ENCODE measurements around the gene EIF3I.
A peak's percentile ranks its signal among the peaks of the same experiment; 100 is the strongest.

EIF3I gene

DNA sequence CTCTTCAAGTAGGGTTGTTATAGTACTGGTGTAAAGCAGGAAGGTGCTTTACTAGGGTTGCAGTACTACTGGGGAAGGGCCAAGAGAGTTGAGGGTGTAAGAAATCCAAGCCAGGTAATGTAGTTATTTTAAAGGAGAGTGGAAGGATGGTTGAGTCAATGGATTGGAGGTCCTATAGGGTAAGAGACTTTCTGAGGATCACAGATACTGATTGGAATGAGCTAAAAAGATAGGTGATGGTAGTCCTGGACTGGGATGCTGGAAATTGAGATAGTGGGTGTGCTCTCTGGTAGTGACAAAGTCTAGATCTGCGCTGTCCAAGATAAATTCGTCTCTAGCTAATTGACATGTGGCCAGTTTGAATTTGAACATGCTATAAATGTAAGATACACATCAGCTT is 35.7 kb upstream of the EIF3I start:
- Histone ChIP-seq H3K9me3 (ENCODE audit: control extremely low read depth in 1 of 5, control insufficient read depth in 4 of 5, insufficient read depth in 2 of 5, low read depth in 1 of 5, low read length in 4 of 5) (no peaks in the 10 kb centered on the region), H3K4me3 (ENCODE audit: control insufficient read depth in 1 of 7, extremely low read depth in 1 of 7, insufficient read depth in 4 of 7, low read depth in 2 of 7, low read length in 6 of 7) (no peak overlapping the region), H3K27ac (ENCODE audit: insufficient read depth in 1 of 2, low read depth in 1 of 2, low read length in 2 of 2, poor library complexity in 1 of 2, severe bottlenecking in 2 of 2) (no peak overlapping the region), H3K4me1 (ENCODE audit: control extremely low read depth in 1 of 4, control insufficient read depth in 4 of 4, insufficient read depth in 4 of 4, low read length in 3 of 4) (peaks cover 0 to 21% (median 11%) of the 10 kb centered on the region in 4 experiments), H3K27me3 (replicated peaks in 2 of 5; ENCODE audit: control insufficient read depth in 4 of 5, insufficient read depth in 5 of 5, low read length in 4 of 5) (no peaks in the 10 kb centered on the region), H3K36me3 (ENCODE audit: control insufficient read depth in 4 of 4, insufficient read depth in 4 of 4, low read length in 3 of 4) (peaks cover 21 to 82% (median 64%) of the 10 kb centered on the region in 4 experiments)
- CTCF ChIA-PET = interaction anchor here (2.5 kb wide), 1 partner anchor 10 kb away, joined by 9 read pairs; no protein-coding TSS in a partner anchor
- POLR2A ChIA-PET = no interaction called here
- WGBS (ENCODE audit: insufficient coverage) = 100% methylated on average over 1 of the region's 2 CpGs
- no peak for DNase-seq

DNA sequence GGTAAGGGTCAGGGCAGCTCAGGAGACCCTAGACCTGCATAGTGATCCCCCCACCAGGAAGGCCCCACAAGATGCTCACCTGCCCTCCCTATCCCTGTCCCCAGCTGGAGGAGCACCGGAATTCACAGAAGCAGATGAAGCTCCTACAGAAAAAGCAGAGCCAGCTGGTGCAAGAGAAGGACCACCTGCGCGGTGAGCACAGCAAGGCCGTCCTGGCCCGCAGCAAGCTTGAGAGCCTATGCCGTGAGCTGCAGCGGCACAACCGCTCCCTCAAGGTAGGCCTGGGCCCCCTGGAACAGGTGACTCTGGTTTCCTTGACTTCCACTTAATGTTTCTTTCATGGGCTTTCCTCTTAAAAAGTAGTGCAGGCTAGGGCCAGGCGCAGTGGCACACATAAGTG is 34.4 kb upstream of the EIF3I start:
- 97% methylated on average over 9 of the region's 9 CpGs for WGBS (ENCODE audit: insufficient coverage)
- peaks cover 0 to 15% (median 7%) of the 10 kb centered on the region in 4 experiments for H3K4me1 ChIP-seq (ENCODE audit: control extremely low read depth in 1 of 4, control insufficient read depth in 4 of 4, insufficient read depth in 4 of 4, low read length in 3 of 4)
- CTCF ChIA-PET = no interaction called here
- H3K27me3 ChIP-seq (replicated peaks in 2 of 5; ENCODE audit: control insufficient read depth in 4 of 5, insufficient read depth in 5 of 5, low read length in 4 of 5) = no peaks in the 10 kb centered on the region
- H3K27ac ChIP-seq (ENCODE audit: insufficient read depth in 1 of 2, low read depth in 1 of 2, low read length in 2 of 2, poor library complexity in 1 of 2, severe bottlenecking in 2 of 2) = no peak overlapping the region
- no peak overlapping the region for H3K4me3 ChIP-seq (ENCODE audit: control insufficient read depth in 1 of 7, extremely low read depth in 1 of 7, insufficient read depth in 4 of 7, low read depth in 2 of 7, low read length in 6 of 7)
- POLR2A ChIA-PET = interaction anchor here (0.8 kb wide), 1 partner anchor 13 kb away, joined by 3 read pairs; the partner anchor contains the start of gene CCDC28B
- H3K36me3 ChIP-seq (ENCODE audit: control insufficient read depth in 4 of 4, insufficient read depth in 4 of 4, low read length in 3 of 4) = peaks cover 25 to 85% (median 69%) of the 10 kb centered on the region in 4 experiments
- H3K9me3 ChIP-seq (ENCODE audit: control extremely low read depth in 1 of 5, control insufficient read depth in 4 of 5, insufficient read depth in 2 of 5, low read depth in 1 of 5, low read length in 4 of 5) = no peaks in the 10 kb centered on the region
- DNase-seq = no peak

DNA sequence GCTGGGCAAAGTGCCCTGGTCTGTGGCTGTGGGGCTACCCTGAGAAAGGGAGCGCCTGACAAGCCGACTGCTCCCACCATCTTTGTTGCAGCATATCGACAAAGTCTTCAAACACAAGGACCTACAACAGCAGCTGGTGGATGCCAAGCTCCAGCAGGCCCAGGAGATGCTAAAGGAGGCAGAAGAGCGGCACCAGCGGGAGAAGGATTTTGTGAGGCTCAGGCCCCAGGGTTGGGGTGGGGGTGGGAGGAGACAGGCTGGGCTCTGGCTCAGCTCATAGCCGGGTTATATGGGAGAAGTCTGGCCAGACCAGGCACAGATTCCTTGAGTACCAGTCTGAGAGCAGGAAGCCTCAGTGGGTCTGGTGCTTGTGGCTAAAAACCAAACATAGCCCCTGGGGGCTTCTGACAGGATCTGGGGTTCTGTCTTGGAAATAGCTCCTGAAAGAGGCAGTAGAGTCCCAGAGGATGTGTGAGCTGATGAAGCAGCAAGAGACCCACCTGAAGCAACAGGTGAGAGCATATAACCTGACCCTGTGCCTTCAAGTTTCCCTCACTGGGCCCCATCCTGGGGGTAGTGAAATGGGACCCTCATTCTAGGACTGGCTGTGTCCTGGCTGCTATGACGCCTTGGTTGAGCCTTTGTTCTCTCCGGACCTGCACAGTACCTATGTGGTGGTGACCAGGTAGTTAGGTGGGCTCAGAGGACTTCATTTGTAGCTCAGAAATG is 29.8 kb upstream of the EIF3I start:
- H3K36me3 ChIP-seq (ENCODE audit: control insufficient read depth in 4 of 4, insufficient read depth in 4 of 4, low read length in 3 of 4) = peaks cover 18 to 97% (median 87%) of the 10 kb centered on the region in 4 experiments
- 97% methylated on average over 7 of the region's 8 CpGs for WGBS (ENCODE audit: insufficient coverage)
- no peaks in the 10 kb centered on the region for H3K9me3 ChIP-seq (ENCODE audit: control extremely low read depth in 1 of 5, control insufficient read depth in 4 of 5, insufficient read depth in 2 of 5, low read depth in 1 of 5, low read length in 4 of 5)
- H3K4me3 ChIP-seq (ENCODE audit: control insufficient read depth in 1 of 7, extremely low read depth in 1 of 7, insufficient read depth in 4 of 7, low read depth in 2 of 7, low read length in 6 of 7) = no peak overlapping the region
- POLR2A ChIA-PET = interaction anchor here (0.6 to 0.8 kb wide), 2 partner anchors 8 to 25 kb away, joined by 3 read pairs; no protein-coding TSS in a partner anchor
- no peak for DNase-seq
- no peak overlapping the region for H3K27ac ChIP-seq (ENCODE audit: insufficient read depth in 1 of 2, low read depth in 1 of 2, low read length in 2 of 2, poor library complexity in 1 of 2, severe bottlenecking in 2 of 2)
- no peaks in the 10 kb centered on the region for H3K27me3 ChIP-seq (replicated peaks in 2 of 5; ENCODE audit: control insufficient read depth in 4 of 5, insufficient read depth in 5 of 5, low read length in 4 of 5)
- CTCF ChIA-PET = interaction anchor here (0.9 to 2.2 kb wide), 3 partner anchors 9 to 20 kb away, joined by 3 to 8 read pairs (median 4); partner anchors contain the start of gene CCDC28B
- peaks cover 0 to 16% (median 11%) of the 10 kb centered on the region in 4 experiments for H3K4me1 ChIP-seq (ENCODE audit: control extremely low read depth in 1 of 4, control insufficient read depth in 4 of 4, insufficient read depth in 4 of 4, low read length in 3 of 4)

DNA sequence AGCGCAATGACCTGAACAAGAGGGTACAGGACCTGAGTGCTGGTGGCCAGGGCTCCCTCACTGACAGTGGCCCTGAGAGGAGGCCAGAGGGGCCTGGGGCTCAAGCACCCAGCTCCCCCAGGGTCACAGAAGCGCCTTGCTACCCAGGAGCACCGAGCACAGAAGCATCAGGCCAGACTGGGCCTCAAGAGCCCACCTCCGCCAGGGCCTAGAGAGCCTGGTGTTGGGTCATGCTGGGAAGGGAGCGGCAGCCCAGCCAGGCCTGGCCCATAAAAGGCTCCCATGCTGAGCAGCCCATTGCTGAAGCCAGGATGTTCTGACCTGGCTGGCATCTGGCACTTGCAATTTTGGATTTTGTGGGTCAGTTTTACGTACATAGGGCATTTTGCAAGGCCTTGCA is 27.2 kb upstream of the EIF3I start:
- H3K4me3 ChIP-seq (ENCODE audit: control insufficient read depth in 1 of 7, extremely low read depth in 1 of 7, insufficient read depth in 4 of 7, low read depth in 2 of 7, low read length in 6 of 7) = no peak overlapping the region
- POLR2A ChIA-PET = no interaction called here
- CTCF ChIA-PET = interaction anchor here (0.8 to 8.7 kb wide), 3 partner anchors 21 to 86 kb away, joined by 3 to 48 read pairs (median 4); no protein-coding TSS in a partner anchor
- H3K27ac ChIP-seq (ENCODE audit: insufficient read depth in 1 of 2, low read depth in 1 of 2, low read length in 2 of 2, poor library complexity in 1 of 2, severe bottlenecking in 2 of 2) = no peak overlapping the region
- DNase-seq = no peak
- no peaks in the 10 kb centered on the region for H3K9me3 ChIP-seq (ENCODE audit: control extremely low read depth in 1 of 5, control insufficient read depth in 4 of 5, insufficient read depth in 2 of 5, low read depth in 1 of 5, low read length in 4 of 5)
- H3K4me1 ChIP-seq (ENCODE audit: control extremely low read depth in 1 of 4, control insufficient read depth in 4 of 4, insufficient read depth in 4 of 4, low read length in 3 of 4) = peaks cover 0 to 21% (median 14%) of the 10 kb centered on the region in 4 experiments
- H3K36me3 ChIP-seq (ENCODE audit: control insufficient read depth in 4 of 4, insufficient read depth in 4 of 4, low read length in 3 of 4) = peaks cover 9 to 84% (median 73%) of the 10 kb centered on the region in 4 experiments
- H3K27me3 ChIP-seq (replicated peaks in 2 of 5; ENCODE audit: control insufficient read depth in 4 of 5, insufficient read depth in 5 of 5, low read length in 4 of 5) = no peaks in the 10 kb centered on the region
- WGBS (ENCODE audit: insufficient coverage) = 94% methylated on average over 6 of the region's 6 CpGs

DNA sequence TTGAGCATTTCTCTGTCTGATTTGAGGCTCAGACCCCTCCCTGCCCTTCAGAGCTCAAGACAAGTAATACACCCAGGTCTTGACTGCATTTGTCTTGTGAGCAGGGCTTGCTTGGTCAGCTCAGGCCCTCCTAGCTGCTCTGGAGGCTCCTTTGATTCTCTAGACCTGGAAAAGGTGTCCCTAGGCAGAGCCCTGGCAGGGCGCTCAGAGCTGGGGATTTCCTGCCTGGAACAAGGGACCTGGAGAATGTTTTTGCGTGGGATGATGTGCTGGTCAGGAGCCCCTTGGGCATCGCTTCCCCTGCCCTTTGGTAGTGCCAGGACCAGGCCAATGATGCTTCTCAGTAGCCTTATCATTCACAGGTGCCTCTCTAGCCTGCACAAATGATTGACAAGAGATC is 26.7 kb upstream of the EIF3I start:
- Histone ChIP-seq H3K36me3 (ENCODE audit: control insufficient read depth in 4 of 4, insufficient read depth in 4 of 4, low read length in 3 of 4) (peaks cover 8 to 78% (median 68%) of the 10 kb centered on the region in 4 experiments), H3K27ac (ENCODE audit: insufficient read depth in 1 of 2, low read depth in 1 of 2, low read length in 2 of 2, poor library complexity in 1 of 2, severe bottlenecking in 2 of 2) (no peak overlapping the region), H3K9me3 (ENCODE audit: control extremely low read depth in 1 of 5, control insufficient read depth in 4 of 5, insufficient read depth in 2 of 5, low read depth in 1 of 5, low read length in 4 of 5) (no peaks in the 10 kb centered on the region), H3K27me3 (replicated peaks in 2 of 5; ENCODE audit: control insufficient read depth in 4 of 5, insufficient read depth in 5 of 5, low read length in 4 of 5) (no peaks in the 10 kb centered on the region), H3K4me3 (ENCODE audit: control insufficient read depth in 1 of 7, extremely low read depth in 1 of 7, insufficient read depth in 4 of 7, low read depth in 2 of 7, low read length in 6 of 7) (no peak overlapping the region), H3K4me1 (ENCODE audit: control extremely low read depth in 1 of 4, control insufficient read depth in 4 of 4, insufficient read depth in 4 of 4, low read length in 3 of 4) (peaks cover 0 to 27% (median 20%) of the 10 kb centered on the region in 4 experiments)
- CTCF ChIA-PET = interaction anchor here (0.8 to 8.7 kb wide), 3 partner anchors 20 to 87 kb away, joined by 3 to 48 read pairs (median 4); no protein-coding TSS in a partner anchor
- 100% methylated on average over 3 of the region's 3 CpGs for WGBS (ENCODE audit: insufficient coverage)
- POLR2A ChIA-PET = interaction anchor here (0.6 kb wide), 1 partner anchor 19 kb away, joined by 3 read pairs; no protein-coding TSS in a partner anchor
- no peak for DNase-seq

DNA sequence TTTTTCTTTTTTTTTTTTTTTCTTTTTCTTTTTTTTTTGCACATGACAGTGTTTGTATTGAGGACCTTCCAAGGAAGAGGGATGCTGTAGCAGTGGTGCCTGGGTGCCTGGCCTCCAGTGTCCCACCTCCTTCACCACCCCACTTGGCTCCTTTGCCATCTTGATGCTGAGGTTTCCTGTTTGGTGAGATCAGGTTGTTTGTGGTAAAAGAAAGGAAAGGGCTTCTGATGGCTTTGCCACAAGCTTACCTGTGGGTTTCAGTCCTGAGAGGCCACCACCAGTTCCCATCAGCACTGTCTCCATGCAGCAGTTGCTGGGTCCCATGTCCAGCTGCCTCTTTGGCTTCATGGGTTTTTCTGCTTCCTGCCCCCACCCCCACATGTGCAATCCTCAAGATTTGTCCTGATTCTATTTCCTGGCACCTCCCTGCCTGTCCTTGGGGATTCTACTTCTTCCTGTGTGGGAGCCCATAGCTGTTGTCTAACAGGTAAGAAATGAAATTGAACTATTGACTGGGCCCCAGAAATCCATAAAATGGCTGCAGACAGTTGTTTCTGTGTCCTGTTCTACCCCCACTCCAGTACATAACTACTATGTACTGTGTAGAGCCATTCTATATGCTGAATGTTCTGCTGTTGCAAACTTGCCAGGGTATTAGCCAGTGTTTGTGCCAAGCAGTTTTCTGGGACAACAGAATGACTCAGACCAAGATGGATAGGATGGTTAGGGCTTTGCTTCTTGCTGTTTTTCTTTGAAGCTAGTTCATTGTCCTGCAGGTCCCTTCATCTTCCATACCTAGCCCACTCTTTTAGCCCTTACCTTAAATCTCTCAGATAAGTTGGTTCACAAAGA is 26.0 kb upstream of the EIF3I start:
- Histone ChIP-seq H3K36me3 (ENCODE audit: control insufficient read depth in 4 of 4, insufficient read depth in 4 of 4, low read length in 3 of 4) (peaks cover 8 to 73% (median 64%) of the 10 kb centered on the region in 4 experiments), H3K4me3 (ENCODE audit: control insufficient read depth in 1 of 7, extremely low read depth in 1 of 7, insufficient read depth in 4 of 7, low read depth in 2 of 7, low read length in 6 of 7) (no peak overlapping the region), H3K4me1 (ENCODE audit: control extremely low read depth in 1 of 4, control insufficient read depth in 4 of 4, insufficient read depth in 4 of 4, low read length in 3 of 4) (peaks cover 0 to 33% (median 26%) of the 10 kb centered on the region in 4 experiments), H3K9me3 (ENCODE audit: control extremely low read depth in 1 of 5, control insufficient read depth in 4 of 5, insufficient read depth in 2 of 5, low read depth in 1 of 5, low read length in 4 of 5) (no peaks in the 10 kb centered on the region), H3K27ac (ENCODE audit: insufficient read depth in 1 of 2, low read depth in 1 of 2, low read length in 2 of 2, poor library complexity in 1 of 2, severe bottlenecking in 2 of 2) (no peak overlapping the region), H3K27me3 (replicated peaks in 2 of 5; ENCODE audit: control insufficient read depth in 4 of 5, insufficient read depth in 5 of 5, low read length in 4 of 5) (no peaks in the 10 kb centered on the region)
- POLR2A ChIA-PET = interaction anchor here (0.6 to 0.7 kb wide), 2 partner anchors 20 to 46 kb away, joined by 3 read pairs; no protein-coding TSS in a partner anchor
- CTCF ChIA-PET = interaction anchor here (1.3 to 8.7 kb wide), 4 partner anchors 11 to 19 kb away, joined by 3 to 48 read pairs (median 8); partner anchors contain the start of gene DCDC2B
- DNase-seq = peak in 2 of 3 donors; percentile 53 to 57

Measured in common myeloid progenitor, CD34-positive (primary cell).